ENCODE data around the gene TCEAL8.
"Not testable (repeated sequence)": the region's sequence is repeated elsewhere in the genome, so short reads cannot be mapped to it uniquely, and the experiment has no call there.

The TCEAL8 gene

GRCh38 chrX:103254921-103255493 lies at the start of gene TCEAL8:
Gene TCEAL8 (minus strand): TSS chrX:103255155. CDS start chrX:103253979, 1,176 bp downstream.
- peak; percentile 92 for DNase-seq (ENCODE audit: low spot score)

- no peak for DNase-seq (ENCODE audit: low spot score)
Measured at GRCh38 chrX:103304705-103305104, 49.8 kb upstream of the TCEAL8 start.

- no peak for DNase-seq (ENCODE audit: low spot score)
Measured at GRCh38 chrX:103293118-103293517, 38.2 kb upstream of the TCEAL8 start.

- no peak for DNase-seq (ENCODE audit: low spot score)
Measured at GRCh38 chrX:103279624-103280023, 24.7 kb upstream of the TCEAL8 start.

- peak; percentile 42 for DNase-seq (ENCODE audit: low spot score)
Measured at GRCh38 chrX:103276581-103277002, 21.6 kb upstream of the TCEAL8 start, which contains the start of gene TCEAL5. Gene TCEAL5 (minus strand): TSS chrX:103276750. CDS start chrX:103274563, 2,187 bp downstream.

GRCh38 chrX:103275947-103276567 lies 21.1 kb upstream of the TCEAL8 start:
- no peak for DNase-seq (ENCODE audit: low spot score)

- DNase-seq (ENCODE audit: low spot score) = no peak
Measured at GRCh38 chrX:103274284-103274683, 19.3 kb upstream of the TCEAL8 start.

- DNase-seq (ENCODE audit: low spot score) = no peak
Measured at GRCh38 chrX:103258275-103258674, 3.3 kb upstream of the TCEAL8 start.

- no peak for DNase-seq (ENCODE audit: low spot score)
Measured at GRCh38 chrX:103256651-103257050, 1.7 kb upstream of the TCEAL8 start.

- DNase-seq (ENCODE audit: low spot score) = peak; percentile 49
Measured at GRCh38 chrX:103254171-103254824, 657 bp downstream of the TCEAL8 start.

- peak; percentile 5 for DNase-seq (ENCODE audit: low spot score)
Measured at GRCh38 chrX:103253608-103254007, 1.3 kb downstream of the TCEAL8 start.

GRCh38 chrX:103250977-103251376 lies 4.0 kb downstream of the TCEAL8 start:
- DNase-seq (ENCODE audit: low spot score) = no peak

- DNase-seq (ENCODE audit: low spot score) = no peak
Measured at GRCh38 chrX:103249805-103250204, 5.2 kb downstream of the TCEAL8 start.

- DNase-seq (ENCODE audit: low spot score) = peak; percentile 24
Measured at GRCh38 chrX:103248553-103248952, 6.4 kb downstream of the TCEAL8 start.

- no peak for DNase-seq (ENCODE audit: low spot score)
Measured at GRCh38 chrX:103240155-103240554, 14.8 kb downstream of the TCEAL8 start.

- no peak for DNase-seq (ENCODE audit: low spot score)
Measured at GRCh38 chrX:103236296-103236695, 18.7 kb downstream of the TCEAL8 start.

- DNase-seq (ENCODE audit: low spot score) = not testable (repeated sequence)
Measured at GRCh38 chrX:103235608-103236007, 19.3 kb downstream of the TCEAL8 start.

GRCh38 chrX:103234869-103235268 lies 20.1 kb downstream of the TCEAL8 start:
- no peak for DNase-seq (ENCODE audit: low spot score)

GRCh38 chrX:103233263-103233662 lies 21.7 kb downstream of the TCEAL8 start:
- no peak for DNase-seq (ENCODE audit: low spot score)

- not testable (repeated sequence) for DNase-seq (ENCODE audit: low spot score)
Measured at GRCh38 chrX:103225918-103226317, 29.0 kb downstream of the TCEAL8 start.

- DNase-seq (ENCODE audit: low spot score) = no peak
Measured at GRCh38 chrX:103220511-103221323, 34.2 kb downstream of the TCEAL8 start.

GRCh38 chrX:103215425-103215991 lies 39.4 kb downstream of the TCEAL8 start:
- peak; percentile 25 for DNase-seq (ENCODE audit: low spot score)
